Liver (tissue), 9 donors: ENCODE measurements around the gene ARL4D. TPM values are rescaled to one million over a fixed set of nuclear protein-coding genes. Genes with fewer than 3 reads are reported as not detected.
"Not testable (repeated sequence)": the region's sequence is repeated elsewhere in the genome, so short reads cannot be mapped to it uniquely, and the experiment has no call there.

ENCODE experiments used
- DNase-seq: peaks from one replicate; pipeline ENCODE4 v3.0.0-alpha.2; 2017; ENCODE audit warnings: low spot score
- H3K27ac ChIP-seq, 2 donors: one replicate each; pipeline ENCODE4 v1.7.0; 2013; ENCODE audit warnings: inconsistent platforms in 2 of 2, low read length in 2 of 2, control low read depth in 1 of 2, low read depth in 1 of 2, mild to moderate bottlenecking in 1 of 2
- H3K27me3 ChIP-seq, 4 donors: one replicate each; pipeline versions ENCODE4 v1.6.1 to v1.7.0; 2013; ENCODE audit warnings: low read length in 3 of 4, inconsistent platforms in 1 of 4, mild to moderate bottlenecking in 1 of 4, moderate library complexity in 1 of 4; ENCODE audit not compliant: control insufficient read depth in 4 of 4, insufficient read depth in 4 of 4
- H3K36me3 ChIP-seq, 4 donors: one replicate each; pipeline versions ENCODE4 v1.6.1 to v1.7.0; 2013; ENCODE audit warnings: low read length in 3 of 4, mild to moderate bottlenecking in 3 of 4, low read depth in 1 of 4, moderate library complexity in 1 of 4; ENCODE audit not compliant: control insufficient read depth in 4 of 4, insufficient read depth in 3 of 4
- H3K4me1 ChIP-seq, 4 donors: one replicate each; pipeline versions ENCODE4 v1.6.1 to v1.7.0; 2013; ENCODE audit warnings: low read length in 3 of 4, mild to moderate bottlenecking in 3 of 4, moderate library complexity in 1 of 4; ENCODE audit not compliant: control insufficient read depth in 4 of 4, insufficient read depth in 4 of 4
- H3K4me3 ChIP-seq, 3 donors: one replicate each; pipeline versions ENCODE4 v1.6.1 to v1.7.0; 2013; ENCODE audit warnings: low read length in 3 of 3, control low read depth in 1 of 3, low read depth in 1 of 3, mild to moderate bottlenecking in 1 of 3
- H3K9ac ChIP-seq, 2 donors: one replicate each; pipeline ENCODE4 v1.7.0; 2013; ENCODE audit warnings: low read length in 2 of 2, mild to moderate bottlenecking in 2 of 2, moderate library complexity in 2 of 2, control low read depth in 1 of 2, low read depth in 1 of 2
- H3K9me3 ChIP-seq, 4 donors: one replicate each; pipeline versions ENCODE4 v1.6.1 to v1.7.0; 2013; ENCODE audit warnings: low read length in 3 of 4; ENCODE audit not compliant: control insufficient read depth in 4 of 4
- ATF3 ChIP-seq: IDR thresholded peaks from 2 replicates; pipeline ENCODE4 v1.6.1; 2016; ENCODE audit warnings: antibody characterized with exemption
- CTCF ChIP-seq: fragments of 150-350 bp; IDR thresholded peaks from 2 replicates; pipeline ENCODE4 v1.5.1; 2017; ENCODE audit warnings: improper control_type of control experiment, low read depth, low read length; ENCODE audit not compliant: missing input control
- FOXA2 ChIP-seq: IDR thresholded peaks from 2 replicates; pipeline ENCODE4 v1.6.1; 2016; ENCODE audit warnings: antibody characterized with exemption
- GABPA ChIP-seq, 2 donors: IDR thresholded peaks in 1 of 2; conservative IDR thresholded peaks in 1 of 2; 2 replicates each; pipeline ENCODE4 v1.6.1; 2016; ENCODE audit warnings: antibody characterized with exemption in 2 of 2, mild to moderate bottlenecking in 1 of 2, moderate library complexity in 1 of 2
- HNF4A ChIP-seq, 2 donors: conservative IDR thresholded peaks; 2 replicates each; pipeline ENCODE4 v1.6.1; 2016; ENCODE audit warnings: antibody characterized with exemption in 2 of 2, mild to moderate bottlenecking in 2 of 2
- HNF4G ChIP-seq: IDR thresholded peaks from 2 replicates; pipeline ENCODE4 v1.6.1; 2016; ENCODE audit warnings: antibody characterized with exemption
- MAX ChIP-seq: IDR thresholded peaks from 2 replicates; pipeline ENCODE4 v1.6.1; 2016; ENCODE audit warnings: antibody characterized with exemption
- NR2F2 ChIP-seq: IDR thresholded peaks from 2 replicates; pipeline ENCODE4 v1.6.1; 2016; ENCODE audit warnings: antibody characterized with exemption
- RAD21 ChIP-seq, 2 donors: IDR thresholded peaks; 2 replicates each; pipeline ENCODE4 v1.6.1; 2016; ENCODE audit warnings: antibody characterized with exemption in 2 of 2, mild to moderate bottlenecking in 2 of 2
- RXRA ChIP-seq, 2 donors: IDR thresholded peaks; 2 replicates each; pipeline ENCODE4 v1.6.1; 2017 to 2018; ENCODE audit warnings: antibody characterized with exemption in 2 of 2, mild to moderate bottlenecking in 1 of 2
- SP1 ChIP-seq: IDR thresholded peaks from 2 replicates; pipeline ENCODE4 v1.6.1; 2018; ENCODE audit warnings: antibody characterized with exemption, mild to moderate bottlenecking
- TAF1 ChIP-seq: conservative IDR thresholded peaks from 2 replicates; pipeline ENCODE4 v1.6.1; 2016; ENCODE audit warnings: antibody characterized with exemption, mild to moderate bottlenecking
- YY1 ChIP-seq: IDR thresholded peaks from 2 replicates; pipeline ENCODE4 v1.6.1; 2016; ENCODE audit warnings: antibody characterized with exemption, mild to moderate bottlenecking
- WGBS: extraction: QIAGEN DNeasy Blood & Tissue Kit; methylation state at CpG from one replicate; pipeline ENCODE4 v1.1.7; 2013; 5-methylcytosine and 5-hydroxymethylcytosine counted together
- polyA plus RNA-seq, 2 donors: library from polyadenylated mRNA; stranded (reverse) in 1 of 2; unstranded in 1 of 2; fragments of 200-250 nt in 1 of 2; fragments of >200 nt in 1 of 2; fragmentation: Nextera tagmentation in 1 of 2; extraction: Ambion mirVana in 1 of 2; gene quantifications; one replicate each; pipeline versions ENCODE4 v1.2.1 to v1.2.3, GENCODE V29; 2013 to 2015
- total RNA-seq, 2 donors: library from RNA; depleted of rRNA; stranded (reverse); fragments of >200 nt; gene quantifications; one replicate each; pipeline ENCODE4 v1.2.3, GENCODE V29; 2014
- TF ChIP-seq, protein P1 (sequence below): IDR thresholded peaks from 2 replicates; pipeline ENCODE4 v1.6.1; 2016; ENCODE audit warnings: antibody characterized with exemption
- donor health status: healthy.
- donor health status: healthy.
- donor health status: healthy.
- donor health status: healthy.
- donor health status: healthy.

Gene ARL4D
- total and polyA plus RNA-seq, 4 donors, result 13.6 to 39.2 (median 17.6) TPM

- Histone ChIP-seq H3K9me3 (no peaks in the 10 kb centered on the region), H3K27ac (no peak overlapping the region), H3K4me1 (peaks cover 0 to 24% (median 17%) of the 10 kb centered on the region in 4 donors), H3K9ac (no peak overlapping the region), H3K4me3 (no peak overlapping the region), H3K27me3 (no peaks in the 10 kb centered on the region), H3K36me3 (no peaks in the 10 kb centered on the region)
- TF ChIP-seq GABPA (IDR thresholded peaks at IDR 0.05 in 1 of 2, conservative IDR thresholded peaks at IDR 0.05 in 1 of 2) (no peak), RAD21 (IDR thresholded peaks at IDR 0.05) (no peak), SP1 (no peak), MAX (no peak), TAF1 (no peak), HNF4A (conservative IDR thresholded peaks at IDR 0.05) (no peak), FOXA2 (no peak), ATF3 (no peak), CTCF (no peak), HNF4G (no peak)
- TF ChIP-seq, protein P1, sequence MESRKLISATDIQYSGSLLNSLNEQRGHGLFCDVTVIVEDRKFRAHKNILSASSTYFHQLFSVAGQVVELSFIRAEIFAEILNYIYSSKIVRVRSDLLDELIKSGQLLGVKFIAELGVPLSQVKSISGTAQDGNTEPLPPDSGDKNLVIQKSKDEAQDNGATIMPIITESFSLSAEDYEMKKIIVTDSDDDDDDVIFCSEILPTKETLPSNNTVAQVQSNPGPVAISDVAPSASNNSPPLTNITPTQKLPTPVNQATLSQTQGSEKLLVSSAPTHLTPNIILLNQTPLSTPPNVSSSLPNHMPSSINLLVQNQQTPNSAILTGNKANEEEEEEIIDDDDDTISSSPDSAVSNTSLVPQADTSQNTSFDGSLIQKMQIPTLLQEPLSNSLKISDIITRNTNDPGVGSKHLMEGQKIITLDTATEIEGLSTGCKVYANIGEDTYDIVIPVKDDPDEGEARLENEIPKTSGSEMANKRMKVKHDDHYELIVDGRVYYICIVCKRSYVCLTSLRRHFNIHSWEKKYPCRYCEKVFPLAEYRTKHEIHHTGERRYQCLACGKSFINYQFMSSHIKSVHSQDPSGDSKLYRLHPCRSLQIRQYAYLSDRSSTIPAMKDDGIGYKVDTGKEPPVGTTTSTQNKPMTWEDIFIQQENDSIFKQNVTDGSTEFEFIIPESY, result no peak
- 90% methylated on average over 6 of the region's 6 CpGs for WGBS
- no peak for DNase-seq
Measured at GRCh38 chr17:43392397-43392796, 6.4 kb upstream of the ARL4D start.

- Histone ChIP-seq H3K4me3 (no peak overlapping the region), H3K9ac (peak overlapping the region; percentile 33 to 53), H3K36me3 (no peaks in the 10 kb centered on the region), H3K4me1 (peaks cover 0 to 30% (median 20%) of the 10 kb centered on the region in 4 donors), H3K27ac (peak overlapping the region in 1 of 2 donors; percentile 29), H3K27me3 (no peaks in the 10 kb centered on the region), H3K9me3 (no peaks in the 10 kb centered on the region)
- peak; percentile 90 for DNase-seq
- WGBS, result 32% methylated on average over 11 of the region's 11 CpGs
- peak; percentile 99 for TF ChIP-seq CTCF
- TF ChIP-seq RXRA (IDR thresholded peaks at IDR 0.05), result peak in 1 of 2 donors; percentile 24
- TF ChIP-seq GABPA (IDR thresholded peaks at IDR 0.05 in 1 of 2, conservative IDR thresholded peaks at IDR 0.05 in 1 of 2), result peak; percentile 41 to 72
- TF ChIP-seq MAX, result no peak
- no peak for TF ChIP-seq NR2F2
- peak; percentile 36 for TF ChIP-seq YY1
- TF ChIP-seq, protein P1, result no peak
- TF ChIP-seq RAD21 (IDR thresholded peaks at IDR 0.05), result peak; percentile 99 to 100
Measured at GRCh38 chr17:43393944-43394482, 4.8 kb upstream of the ARL4D start.

DNA sequence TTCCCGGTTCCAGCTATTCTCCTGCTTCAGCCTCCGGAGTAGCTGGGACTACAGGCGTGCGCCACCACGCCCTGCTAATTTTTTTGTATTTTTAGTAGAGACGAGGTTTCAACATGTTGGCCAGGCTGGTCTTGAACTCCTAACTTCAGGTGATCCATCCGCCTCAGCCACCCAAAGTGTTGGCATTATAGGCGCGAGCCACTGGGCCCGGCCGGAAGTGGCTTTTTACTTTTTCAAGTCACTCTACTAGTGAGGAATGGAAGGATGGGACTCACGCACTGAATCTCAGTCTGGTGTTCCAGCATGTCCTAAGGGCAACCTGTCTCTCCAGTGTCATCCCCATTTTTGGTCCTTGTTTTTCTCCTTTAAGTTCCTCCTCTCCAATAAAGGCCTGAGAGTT is 4.1 kb upstream of the ARL4D start:
- H3K4me1 ChIP-seq, result peaks cover 0 to 27% (median 16%) of the 10 kb centered on the region in 4 donors
- not testable (repeated sequence) for H3K27me3 ChIP-seq, DNase-seq, H3K27ac ChIP-seq, H3K36me3 ChIP-seq, H3K9me3 ChIP-seq, H3K4me3 ChIP-seq, H3K9ac ChIP-seq
- WGBS, result 92% methylated on average over 12 of the region's 12 CpGs
